Endothelial cell of umbilical vein (primary cell): ENCODE results near the gene RSPH6A.

Source experiments
- CTCF ChIP-seq, 2 donors: IDR thresholded peaks; 1 replicate in 1 of 2; 2 replicates in 1 of 2; pipeline ENCODE4 v1.5.1; 2011; ENCODE audit warnings: low read length in 2 of 2, mild to moderate bottlenecking in 2 of 2, moderate library complexity in 2 of 2, control low read depth in 1 of 2, inconsistent platforms in 1 of 2, low read depth in 1 of 2; ENCODE audit not compliant: insufficient read depth in 1 of 2; ENCODE audit errors: extremely low read depth in 1 of 2
- EZH2 ChIP-seq: IDR thresholded peaks from 2 replicates; pipeline ENCODE4 v1.6.1; 2012; ENCODE audit warnings: borderline replicate concordance, low read depth, mild to moderate bottlenecking, moderate library complexity, low read length, inconsistent platforms; ENCODE audit not compliant: severe bottlenecking
- JUN ChIP-seq: IDR thresholded peaks from 2 replicates; pipeline ENCODE4 v1.6.1; 2011; ENCODE audit warnings: borderline replicate concordance, low read depth; ENCODE audit not compliant: insufficient read length, insufficient read depth
- POLR2A ChIP-seq: IDR thresholded peaks from 2 replicates; pipeline ENCODE4 v1.6.1; 2012; ENCODE audit warnings: low read depth, mild to moderate bottlenecking, control low read depth, low read length
- POLR2AphosphoS5 ChIP-seq: IDR thresholded peaks from 2 replicates; pipeline ENCODE4 v1.6.1; 2012; ENCODE audit warnings: low read depth, mild to moderate bottlenecking, control low read depth, low read length, moderate library complexity; ENCODE audit not compliant: insufficient read depth

GRCh38 chr19:45814851-45815480 lies at the start of gene RSPH6A:
- TF ChIP-seq CTCF (IDR thresholded peaks at IDR 0.05; ENCODE audit: extremely low read depth in 1 of 2, insufficient read depth in 1 of 2, low read depth in 1 of 2, low read length in 2 of 2) (no peak), EZH2 (no peak), POLR2AphosphoS5 (no peak), JUN (no peak), POLR2A (no peak)
